GM18870 (cell line): Measurements from ENCODE around the gene PDE6D.
A peak's percentile ranks its signal among the peaks of the same experiment; 100 is the strongest.

Source experiments
- ATAC-seq: cut with Tn5 transposase; IDR thresholded peaks from one replicate; pipeline ENCODE4 v1.9.1; 2021; ENCODE audit warnings: moderate library complexity; ENCODE audit not compliant: unreplicated experiment

Gene PDE6D

GRCh38 chr2:231780909-231781797 lies at the start of gene PDE6D:
Gene PDE6D, minus strand, starts transcription at chr2:231781282. Its CDS starts 168 bp downstream, at chr2:231781114.
- peak; percentile 85 for ATAC-seq

DNA sequence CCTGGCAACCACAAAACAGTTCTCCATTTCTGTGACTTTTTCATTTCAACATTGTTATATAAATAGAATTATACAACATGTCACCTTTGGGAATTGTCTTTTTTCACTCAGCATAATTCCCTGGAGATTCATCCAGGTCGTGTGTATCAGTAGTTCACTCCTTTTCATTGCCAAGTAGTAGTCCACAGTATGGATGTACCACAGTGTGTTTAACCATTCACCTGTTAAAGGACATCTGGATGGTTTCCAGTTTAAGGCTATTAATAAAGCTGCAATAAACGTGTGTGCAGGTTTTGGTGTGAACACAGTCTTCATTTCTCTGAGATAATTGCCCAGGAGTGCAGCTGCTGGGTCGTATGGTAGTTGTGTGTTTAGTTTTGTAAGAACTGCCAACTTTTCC lies 40.8 kb upstream of the PDE6D start:
- ATAC-seq, result no peak

DNA sequence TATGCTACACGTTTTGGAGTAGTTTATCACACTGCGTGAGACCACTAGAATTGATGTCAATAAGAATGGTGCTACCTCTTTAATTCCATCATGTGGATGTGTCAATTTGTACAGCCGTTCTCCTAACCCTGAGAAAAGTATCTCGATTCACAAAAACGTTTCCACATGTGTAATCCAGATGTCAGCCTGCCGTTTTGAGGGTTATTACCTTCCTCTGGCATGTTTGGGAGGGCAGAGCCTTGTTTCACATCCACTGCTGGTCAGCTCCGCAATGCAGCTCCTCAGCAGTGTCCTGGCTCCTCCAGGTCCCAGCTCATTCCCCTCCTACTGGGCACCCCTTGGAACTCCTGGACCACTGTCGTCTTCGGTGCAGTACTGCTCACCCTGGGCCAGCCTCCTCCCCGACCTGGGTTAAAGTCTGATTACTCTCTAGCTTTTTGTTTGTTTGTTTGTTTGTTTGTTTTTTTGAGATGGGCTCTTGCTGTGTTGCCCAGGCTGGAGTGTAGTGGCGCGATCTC lies 39.8 kb upstream of the PDE6D start:
- no peak for ATAC-seq

- no peak for ATAC-seq
Measured at GRCh38 chr2:231819447-231820042, 38.5 kb upstream of the PDE6D start.

DNA sequence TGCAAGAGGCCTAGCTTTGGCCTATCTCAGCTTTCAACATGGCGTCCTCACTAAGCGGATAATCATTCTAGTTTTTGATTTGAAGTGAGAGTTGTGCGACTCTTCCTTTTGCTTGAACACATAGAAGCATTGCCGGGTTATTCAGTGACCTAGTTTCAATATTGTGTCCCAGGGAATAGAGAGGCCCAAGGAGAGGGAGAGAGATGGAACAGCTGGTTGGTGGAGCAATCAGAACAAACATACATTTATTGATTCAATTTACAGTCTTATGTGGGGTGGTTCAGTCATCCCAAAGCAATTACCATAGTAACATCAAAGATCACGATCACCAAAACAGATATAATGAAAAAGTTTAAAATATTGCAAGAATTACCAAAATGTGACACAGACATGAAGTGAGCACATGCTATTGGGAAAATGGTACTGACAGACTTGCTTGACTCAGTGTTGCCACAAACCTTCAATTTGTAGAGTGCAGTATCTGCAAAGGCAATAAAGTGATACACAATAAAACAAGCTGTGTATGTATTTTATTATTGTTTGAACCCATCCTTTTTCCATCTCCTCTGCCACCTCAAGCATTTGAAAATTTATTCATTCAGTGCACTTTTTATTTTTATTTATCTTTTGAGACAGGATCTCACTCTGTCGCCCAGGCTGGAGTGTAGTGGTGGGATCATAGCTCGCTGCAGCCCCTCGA lies 35.4 kb upstream of the PDE6D start:
- no peak for ATAC-seq

GRCh38 chr2:231810905-231811304 lies 29.8 kb upstream of the PDE6D start:
- no peak for ATAC-seq

GRCh38 chr2:231807020-231807419 lies 25.9 kb upstream of the PDE6D start:
- no peak for ATAC-seq

DNA sequence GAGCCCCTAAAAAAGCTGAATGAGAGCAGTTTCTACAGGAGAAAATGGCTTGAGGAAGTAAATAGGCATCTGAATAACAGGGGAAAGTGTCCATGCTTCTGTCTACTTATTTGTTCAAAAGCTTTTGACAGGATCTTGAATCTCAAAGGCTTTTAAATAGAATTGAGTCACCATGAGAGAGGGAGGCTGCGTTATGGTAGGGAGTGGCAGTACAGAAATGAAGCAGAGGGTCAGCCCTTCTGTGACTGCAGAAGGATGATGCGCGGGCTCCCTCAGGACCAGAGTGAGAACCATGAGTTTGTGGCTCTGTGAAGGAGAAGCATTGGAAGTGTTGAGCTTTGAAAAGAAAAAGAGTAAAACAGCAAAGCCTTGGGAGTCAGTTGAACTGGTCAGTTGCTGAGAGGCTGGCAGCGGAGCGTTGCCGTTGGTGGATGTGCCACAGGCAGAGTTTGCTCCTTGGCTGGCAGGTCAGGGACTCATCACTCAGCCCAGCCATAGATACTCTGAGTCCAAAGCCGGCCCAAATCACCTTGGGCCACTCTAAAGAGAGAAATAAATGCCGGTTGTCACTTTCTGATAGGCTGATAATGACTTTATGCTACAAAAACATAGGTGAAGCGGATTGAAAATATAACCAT lies 22.5 kb upstream of the PDE6D start:
- ATAC-seq, result no peak

- no peak for ATAC-seq
Measured at GRCh38 chr2:231800493-231801091, 19.5 kb upstream of the PDE6D start.

DNA sequence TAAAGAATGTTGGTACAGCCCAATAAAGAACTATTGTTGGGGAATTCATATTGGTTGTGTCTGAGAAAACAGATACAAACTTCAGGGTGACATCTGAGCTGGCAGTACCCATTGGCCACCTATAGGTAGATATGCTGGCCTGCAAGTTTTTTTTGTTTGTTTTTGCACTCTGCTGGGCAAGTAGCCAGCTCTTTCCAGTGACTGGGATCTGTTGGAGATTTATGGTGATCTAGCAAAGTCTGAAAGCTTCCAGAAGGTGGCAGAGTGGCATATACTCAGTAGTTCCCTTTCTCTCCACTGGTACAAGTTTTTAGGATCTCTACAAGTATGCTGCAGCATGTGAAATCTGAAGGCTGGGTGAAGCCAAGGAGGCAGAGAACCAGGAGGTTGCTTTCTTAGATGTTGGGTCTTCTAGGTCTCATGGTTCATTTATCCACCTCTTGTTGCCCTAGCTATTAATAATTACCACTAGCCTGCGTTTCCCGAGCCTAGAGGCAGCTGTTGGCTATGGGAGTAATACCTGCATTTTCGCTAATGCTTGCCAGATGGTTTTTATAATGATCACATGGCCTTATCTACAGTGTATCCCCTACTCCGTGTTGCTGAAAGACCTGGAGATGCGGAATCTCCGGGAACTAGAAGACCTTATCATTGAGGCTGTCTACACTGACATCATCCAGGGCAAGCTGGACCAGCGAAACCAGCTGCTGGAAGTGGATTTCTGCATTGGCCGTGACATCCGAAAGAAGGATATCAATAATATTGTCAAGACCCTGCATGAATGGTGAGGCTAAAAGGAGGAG lies 14.6 kb upstream of the PDE6D start:
- ATAC-seq, result no peak

DNA sequence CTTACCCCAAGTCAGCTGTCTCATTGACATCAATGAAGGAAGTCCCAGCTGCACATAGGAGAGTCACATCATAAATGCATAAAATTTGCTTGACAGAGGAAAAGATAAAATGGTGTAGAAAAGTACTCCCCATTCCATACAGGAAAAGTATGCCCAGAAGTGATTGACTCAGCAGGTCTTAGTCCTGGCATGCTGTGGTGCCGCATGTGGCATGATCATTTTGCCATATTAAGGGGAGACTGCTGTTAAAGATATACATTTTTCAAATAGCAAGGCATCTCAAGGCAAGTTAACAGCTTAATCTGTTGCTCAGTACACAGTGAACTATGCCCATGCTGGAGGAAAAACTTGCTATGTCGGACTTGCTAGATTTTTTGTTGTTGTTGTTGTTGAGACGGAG lies 13.3 kb upstream of the PDE6D start:
- ATAC-seq, result no peak

DNA sequence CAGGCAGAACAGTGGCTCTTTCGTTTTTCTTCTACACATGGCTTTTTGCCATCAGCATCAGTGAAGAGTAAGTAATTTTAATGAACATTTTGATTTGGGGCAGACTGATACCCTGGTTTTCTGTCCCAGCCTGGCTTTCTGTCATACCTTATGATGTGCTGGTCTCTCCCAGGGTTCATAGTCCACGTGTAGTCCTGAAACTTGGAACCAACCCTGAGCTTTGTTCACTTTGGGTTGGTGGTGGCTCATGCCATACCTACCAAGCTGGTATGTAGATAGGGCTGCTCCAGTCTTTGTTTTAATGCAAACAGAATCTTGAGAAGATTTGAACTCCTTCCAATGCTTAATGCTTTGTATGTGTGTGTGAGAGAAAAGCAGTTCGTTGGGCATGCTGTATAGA lies 10.0 kb upstream of the PDE6D start:
- ATAC-seq, result no peak

DNA sequence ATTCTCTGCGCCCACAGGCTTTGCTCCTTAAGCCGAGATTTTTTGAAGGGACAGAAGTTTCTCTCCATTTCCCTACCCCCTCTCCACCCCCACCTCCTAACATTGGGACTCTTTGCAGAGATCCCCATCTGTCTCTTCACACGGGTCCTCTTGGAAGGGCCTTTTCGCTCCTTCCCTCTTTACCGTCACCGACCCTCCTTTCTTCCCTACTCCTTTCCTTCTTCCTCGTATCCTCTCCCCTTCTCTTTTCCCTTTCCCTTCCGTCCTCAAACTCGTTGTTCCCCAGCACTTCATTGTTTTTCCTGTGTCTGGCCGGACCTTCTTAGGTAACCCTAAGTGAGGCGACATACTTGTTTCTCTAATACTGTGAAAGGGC lies 5.8 kb upstream of the PDE6D start:
- ATAC-seq, result no peak

- ATAC-seq, result no peak
Measured at GRCh38 chr2:231786177-231786916, 5.3 kb upstream of the PDE6D start, which contains the start of gene COPS7B. Gene COPS7B, plus strand, starts transcription at chr2:231786445. Its CDS starts 2,126 bp downstream, at chr2:231788571.

- ATAC-seq, result no peak
Measured at GRCh38 chr2:231785822-231786176, 4.7 kb upstream of the PDE6D start.

- no peak for ATAC-seq
Measured at GRCh38 chr2:231785413-231785812, 4.3 kb upstream of the PDE6D start.

DNA sequence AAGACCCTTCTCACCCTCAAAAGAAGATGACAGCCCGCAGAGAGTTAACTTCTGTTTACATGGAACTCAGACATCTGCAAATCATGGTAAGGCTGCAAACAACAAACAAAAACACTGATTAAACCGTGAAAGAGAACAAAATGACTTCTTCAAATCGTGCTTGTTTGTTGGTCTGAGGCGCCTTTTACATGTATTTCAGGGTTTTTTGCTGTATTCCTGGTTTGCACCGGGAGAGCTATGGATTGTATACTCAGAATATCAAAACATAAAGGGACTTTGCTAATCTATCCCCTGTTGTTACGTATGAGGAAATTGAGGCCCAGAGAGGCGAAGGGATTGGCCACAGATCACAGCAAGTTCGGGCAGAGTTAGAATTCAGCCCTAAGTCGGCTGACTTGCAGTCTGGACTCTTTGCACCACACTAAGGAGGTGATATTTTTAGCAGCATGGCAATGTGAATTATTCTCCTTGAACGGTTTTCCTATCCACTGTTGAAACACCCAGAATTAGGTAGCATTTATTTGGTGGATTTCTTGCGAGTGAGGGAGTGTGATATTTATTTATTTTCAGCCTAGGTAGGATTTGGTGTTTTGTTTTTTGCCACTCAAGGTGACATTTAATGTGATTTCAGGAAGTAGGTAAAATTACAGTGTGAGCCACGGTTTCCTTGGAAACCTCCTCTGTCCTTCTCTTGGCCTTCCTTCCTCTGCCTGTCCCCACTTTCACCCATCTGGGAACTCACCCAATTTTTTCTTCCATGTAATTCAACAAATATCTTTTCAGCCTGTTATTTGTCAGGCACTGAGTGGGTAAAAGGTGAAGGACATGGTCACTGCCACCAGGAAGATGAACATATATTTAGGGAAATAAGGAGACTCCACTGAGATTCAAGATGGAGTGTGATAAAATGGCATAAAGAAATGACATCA lies 980 bp upstream of the PDE6D start:
- no peak for ATAC-seq
